SK-N-DZ (cell line): ENCODE data around the gene CMYA5. TPM values are rescaled to one million over a fixed set of nuclear protein-coding genes. Genes with fewer than 3 reads are reported as not detected.
A peak's percentile ranks its signal among the peaks of the same experiment; 100 is the strongest.
"Not testable (repeated sequence)": the region's sequence is repeated elsewhere in the genome, so short reads cannot be mapped to it uniquely, and the experiment has no call there.

Experiments used
- DNase-seq: peaks from one replicate; pipeline ENCODE4 v3.0.0-alpha.2; 2015; ENCODE audit warnings: low spot score
- polyA plus RNA-seq, 2 experiments: library from polyadenylated mRNA; depleted of rRNA; stranded (reverse); fragments of >200 nt; gene quantifications; 2 replicates each; pipeline ENCODE4 v1.2.3, GENCODE V29; 2014

CMYA5 gene
- 0.01 and 0.02 TPM in 2 replicates for polyA plus RNA-seq (2014; cell fraction: cytosol; rRNA removed)
- 0.13 and 0.14 TPM in 2 replicates for polyA plus RNA-seq (2014; cell fraction: nucleus; rRNA removed)

GRCh38 chr5:79689541-79690466 is at the start of gene CMYA5:
Gene CMYA5 (plus strand): TSS chr5:79689836. CDS start chr5:79689908, 72 bp downstream.
- no peak for DNase-seq

GRCh38 chr5:79640571-79641055 is 49.0 kb upstream of the CMYA5 start:
- no peak for DNase-seq

DNA sequence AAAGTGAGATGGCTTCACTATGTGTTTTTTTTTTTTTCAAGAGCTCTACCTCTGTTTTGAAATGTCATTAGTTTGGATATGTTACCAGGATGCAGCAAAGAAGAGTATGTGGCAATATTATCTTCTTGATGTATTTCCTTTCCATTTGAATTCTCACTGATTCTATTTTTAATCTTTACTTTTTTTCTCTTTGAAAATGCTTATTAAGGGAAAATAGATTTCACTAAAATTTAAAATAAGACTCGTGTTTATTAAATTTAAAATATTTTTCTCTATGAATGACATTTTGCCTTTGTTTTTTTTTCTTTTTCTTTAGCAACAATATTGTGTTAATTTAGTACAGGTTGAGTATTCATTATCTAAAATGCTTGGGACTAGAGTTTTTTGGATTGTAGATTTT is 48.2 kb upstream of the CMYA5 start:
- DNase-seq, result no peak

GRCh38 chr5:79642210-79642609 is 47.4 kb upstream of the CMYA5 start:
- DNase-seq, result no peak

DNA sequence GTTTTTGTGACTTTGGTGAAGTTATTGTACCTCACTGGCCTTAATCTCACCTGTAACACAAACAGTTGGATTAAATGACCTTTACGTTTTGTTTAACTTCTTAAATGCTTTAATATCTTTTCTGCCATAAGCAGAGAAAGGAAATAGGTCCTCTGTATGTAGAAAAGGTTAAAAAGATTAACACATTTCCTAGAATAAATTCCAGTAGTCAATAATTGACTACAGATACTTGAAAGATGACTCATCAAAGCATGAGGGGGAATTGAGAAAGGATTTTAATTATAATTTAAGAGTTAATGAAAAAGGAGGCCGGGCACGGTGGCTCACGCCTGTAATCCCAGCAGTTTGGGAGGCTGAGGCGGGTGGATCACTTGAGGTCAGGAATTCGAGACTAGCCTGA is 35.8 kb upstream of the CMYA5 start:
- no peak for DNase-seq

DNA sequence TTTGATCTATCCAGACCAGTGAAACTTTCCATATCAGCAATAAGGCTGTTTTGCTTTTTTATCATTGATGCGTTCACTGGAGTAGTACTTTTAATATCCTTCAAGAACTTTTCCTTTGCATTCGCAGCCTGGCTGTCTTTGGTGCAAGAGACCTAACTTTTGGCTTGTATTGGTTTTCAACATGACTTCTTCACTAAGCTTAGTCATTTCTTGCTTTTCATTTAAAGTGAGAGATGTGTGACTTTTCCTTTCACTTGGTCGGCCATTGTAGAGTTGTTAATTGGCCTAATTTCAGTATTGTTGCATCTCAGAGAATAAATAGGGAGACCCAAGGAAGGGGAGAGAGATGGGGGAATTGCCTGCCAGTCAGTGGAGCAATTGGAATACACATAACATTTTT is 26.4 kb upstream of the CMYA5 start:
- no peak for DNase-seq

DNA sequence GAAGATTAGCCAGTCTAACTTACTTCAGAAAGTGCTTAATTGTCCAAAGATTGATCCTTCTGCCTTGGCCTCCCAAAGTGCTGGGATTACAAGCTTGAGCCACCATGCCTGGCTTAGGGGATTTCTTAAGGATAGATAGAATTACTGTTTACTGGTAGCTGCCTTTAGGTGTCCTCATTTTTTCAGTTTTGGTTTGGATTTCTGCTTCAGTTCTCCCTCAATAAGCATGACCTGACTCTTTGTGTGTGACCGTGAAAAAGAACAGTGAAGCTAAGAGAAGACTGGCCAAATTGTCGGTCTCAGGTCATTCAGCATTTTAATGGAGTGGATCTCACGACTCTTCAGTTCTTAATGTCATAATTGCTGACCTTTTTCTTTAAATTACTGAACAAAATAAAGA is 22.9 kb upstream of the CMYA5 start:
- DNase-seq, result peak; percentile 4

GRCh38 chr5:79672392-79672791 is 17.2 kb upstream of the CMYA5 start:
- DNase-seq, result peak; percentile 11

- not testable (repeated sequence) for DNase-seq
These were observed 13.3 kb upstream of the CMYA5 start for GRCh38 chr5:79676354-79676753.

- not testable (repeated sequence) for DNase-seq
These were observed 7.5 kb upstream of the CMYA5 start for GRCh38 chr5:79682102-79682501.

DNA sequence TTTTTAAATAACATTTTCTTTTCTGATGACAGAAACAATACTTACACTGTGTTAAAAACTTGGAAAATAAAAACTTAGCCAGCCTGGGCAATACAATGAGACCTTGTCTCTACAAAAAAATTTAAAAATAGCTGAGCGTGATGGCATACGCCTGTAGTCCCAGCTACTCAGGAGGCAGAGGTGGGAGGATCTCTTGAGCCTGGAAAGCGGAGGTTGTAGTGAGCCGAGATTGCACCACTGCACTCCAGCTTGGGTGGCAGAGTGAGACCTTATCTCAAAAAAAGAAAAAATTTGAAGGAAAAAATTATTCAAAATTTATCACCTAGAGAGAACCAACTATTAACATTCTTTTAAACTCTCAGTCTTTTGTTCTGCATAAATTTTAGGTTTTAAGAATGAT is 4.9 kb upstream of the CMYA5 start:
- no peak for DNase-seq

GRCh38 chr5:79685627-79686026 is 4.0 kb upstream of the CMYA5 start:
- DNase-seq, result no peak

DNA sequence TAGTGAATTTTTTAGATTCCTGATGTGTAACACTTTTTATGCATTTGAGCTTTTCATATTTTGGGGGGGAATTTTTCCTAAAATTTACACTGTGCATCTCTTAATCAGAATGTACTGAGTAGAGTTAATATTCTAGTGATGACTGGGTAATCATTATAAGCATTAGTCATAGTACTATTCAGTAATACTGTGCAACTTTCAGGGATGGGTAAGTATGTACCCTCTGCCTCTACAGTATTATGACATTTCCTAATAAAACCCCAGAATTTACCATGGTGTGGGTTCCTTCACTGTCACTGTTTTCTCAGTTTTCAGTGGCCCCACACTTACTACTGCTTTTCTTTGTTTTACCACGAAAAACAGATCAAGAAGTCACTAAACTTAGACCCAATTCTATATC is 2.8 kb upstream of the CMYA5 start:
- no peak for DNase-seq

GRCh38 chr5:79687889-79688288 is 1.7 kb upstream of the CMYA5 start:
- no peak for DNase-seq

DNA sequence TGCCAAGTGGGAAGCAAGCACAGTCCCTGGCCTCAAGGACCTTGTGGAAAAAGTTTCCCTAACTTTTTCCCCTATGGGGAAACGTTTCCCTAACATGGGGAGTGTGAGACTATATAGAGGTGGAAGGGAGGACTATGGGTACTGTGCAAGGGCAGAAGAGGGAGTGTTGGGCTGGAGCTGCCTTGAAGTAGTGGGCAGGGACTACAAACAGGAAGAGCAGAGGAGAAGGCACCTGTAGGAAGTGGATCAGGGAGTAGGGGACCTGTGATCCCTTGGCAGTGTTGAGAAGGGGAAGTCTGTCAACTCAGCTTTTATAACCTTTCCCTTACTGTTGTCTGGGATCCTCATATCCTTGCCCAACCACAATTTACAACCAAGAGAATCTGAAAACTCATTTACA is 1.4 kb downstream of the CMYA5 start:
- DNase-seq, result no peak

- DNase-seq, result no peak
These were observed 3.0 kb downstream of the CMYA5 start for GRCh38 chr5:79692596-79692995.

GRCh38 chr5:79694183-79694582 is 4.5 kb downstream of the CMYA5 start:
- no peak for DNase-seq

DNA sequence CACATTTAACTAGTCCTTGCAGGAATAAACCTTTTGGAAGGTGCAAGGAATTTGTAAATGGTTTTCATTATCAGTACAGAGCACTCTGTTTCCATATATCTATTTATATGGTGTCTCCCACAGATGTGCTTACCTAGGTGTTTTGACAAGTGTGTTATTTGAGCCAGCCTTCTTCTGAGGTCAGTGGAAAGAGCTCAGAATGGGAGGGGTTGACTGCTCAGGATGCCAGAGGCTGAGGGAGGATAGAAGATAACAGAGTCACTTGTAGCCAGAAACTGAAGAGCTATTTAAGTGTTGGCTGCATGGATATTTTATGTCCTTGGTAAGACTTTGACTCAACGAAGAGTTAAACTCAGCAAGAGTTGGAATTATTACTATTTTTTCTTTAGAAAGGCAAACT is 5.0 kb downstream of the CMYA5 start:
- DNase-seq, result no peak

DNA sequence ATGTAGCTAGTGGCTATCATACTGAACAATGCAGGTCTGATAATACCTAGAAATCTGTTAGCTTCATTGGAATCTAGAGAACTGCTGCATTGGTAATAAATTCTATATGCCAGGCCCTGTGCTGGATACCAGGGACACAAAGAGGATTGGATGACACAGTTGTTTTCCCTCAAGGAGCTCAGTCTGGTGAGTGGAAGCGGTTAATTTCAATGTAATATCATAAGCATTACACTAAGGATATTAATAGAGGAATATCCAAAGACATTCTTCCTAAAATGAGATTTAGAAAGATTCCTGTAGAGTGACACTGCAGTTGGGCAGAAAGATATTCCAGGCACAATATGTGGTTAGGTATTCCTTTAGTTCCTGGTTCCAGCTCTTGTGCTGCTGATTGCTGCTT is 5.9 kb downstream of the CMYA5 start:
- no peak for DNase-seq

DNA sequence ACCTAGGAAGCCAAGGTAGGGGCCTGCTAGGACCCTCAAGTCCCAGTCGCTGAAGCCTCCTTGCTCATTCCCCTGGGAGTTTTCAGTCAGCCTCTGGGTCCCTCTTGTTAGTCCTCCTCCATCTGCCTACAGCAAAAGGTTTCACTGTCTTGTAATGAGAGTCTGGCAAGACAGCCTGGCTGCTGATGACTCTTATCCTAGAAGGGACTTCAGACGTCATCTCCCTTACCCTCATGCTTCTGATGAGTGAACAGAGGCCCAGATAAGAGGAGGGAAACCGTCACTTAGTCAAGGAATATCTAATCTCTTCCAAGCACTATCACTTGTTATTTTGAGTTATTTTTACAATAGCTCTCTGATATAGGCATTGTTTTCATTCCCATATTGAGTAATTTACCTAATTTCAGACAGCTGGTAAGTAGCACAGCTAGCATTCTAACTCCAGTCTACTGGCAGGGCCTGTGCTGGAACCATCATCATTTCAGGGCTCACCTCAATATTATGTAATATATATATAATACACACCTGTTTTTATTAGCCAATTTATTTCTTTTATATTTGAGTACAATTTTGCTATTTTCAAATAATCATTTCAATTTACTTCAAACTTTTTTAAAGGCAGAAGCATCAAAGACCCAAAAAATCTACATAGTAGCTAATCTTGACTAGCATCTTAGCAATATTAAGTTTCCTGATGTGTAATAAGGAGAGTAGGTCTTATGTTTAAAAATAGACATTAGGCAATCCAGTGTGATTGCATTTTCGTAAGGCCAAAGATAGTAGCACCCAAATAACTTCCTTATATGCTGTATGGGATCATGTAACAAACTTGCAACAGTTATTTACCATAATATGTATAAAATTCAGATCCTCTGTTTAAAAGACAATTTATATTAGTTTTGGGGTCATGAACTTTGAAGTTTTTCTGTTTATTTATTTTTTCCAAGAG is 7.9 kb downstream of the CMYA5 start:
- no peak for DNase-seq

DNA sequence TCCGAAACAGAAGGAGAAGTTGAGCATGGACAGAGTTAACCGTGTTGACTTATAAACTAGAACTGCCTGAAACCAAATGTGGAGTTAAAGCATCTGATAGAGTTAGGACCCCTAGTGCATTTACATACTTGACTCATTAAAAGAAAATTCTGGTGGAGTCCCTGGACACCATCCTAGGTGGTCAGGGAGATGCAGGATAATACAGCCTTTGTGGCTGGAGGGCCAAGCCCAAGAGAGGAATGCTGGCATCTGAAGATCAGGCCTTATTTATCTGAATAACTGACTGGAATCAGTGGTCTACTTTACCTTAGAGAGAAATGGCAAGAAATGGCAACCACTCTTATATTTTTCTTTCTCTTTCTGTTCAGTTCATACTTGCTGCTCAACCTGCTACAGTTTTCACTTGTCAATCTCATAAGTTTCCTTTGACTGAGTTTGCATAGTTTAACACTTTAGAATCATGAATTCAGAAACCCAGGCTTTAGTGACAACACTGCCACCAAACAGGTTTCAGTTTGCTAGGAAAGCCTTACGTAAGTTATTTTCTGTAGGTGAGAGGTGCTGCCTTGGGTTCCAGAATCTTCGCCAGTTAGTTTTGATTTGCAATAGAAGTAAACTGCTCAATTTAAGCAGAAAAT is 10.2 kb downstream of the CMYA5 start:
- no peak for DNase-seq
